HEK293 (cell line): Measurements from ENCODE around the gene ETS2.
"Not testable (repeated sequence)": the region's sequence is repeated elsewhere in the genome, so short reads cannot be mapped to it uniquely, and the experiment has no call there.

Source experiments
- CTCF ChIA-PET: fragments of 350-600 bp; formaldehyde crosslinking; extraction: SDS; loops from one replicate; lab custom pipeline; 2021; ENCODE audit warnings: antibody characterized with exemption; lab: Yijun Ruan, JAX
- POLR2A ChIA-PET: fragments of 300-600 bp; formaldehyde crosslinking; extraction: SDS; loops from one replicate; lab custom pipeline; 2020; ENCODE audit warnings: antibody characterized with exemption, inconsistent platforms; lab: Yijun Ruan, JAX
- H3K27ac ChIP-seq: fragments of 200-500 bp; sonication (Bioruptor generic); 2 replicates; pipeline ENCODE4 v1.5.1; 2014; ENCODE audit warnings: low read depth, low read length, control low read depth, inconsistent platforms; ENCODE audit errors: extremely low read depth
- H3K36me3 ChIP-seq, 2 experiments: fragments of 200-500 bp in 1 of 2; sonication (Bioruptor generic) in 1 of 2; 1 replicate in 1 of 2; 2 replicates in 1 of 2; pipeline ENCODE4 v1.5.1; 2014 to 2017; ENCODE audit warnings: inconsistent platforms in 2 of 2, low read length in 2 of 2; ENCODE audit not compliant: control insufficient read depth in 2 of 2, insufficient read depth in 1 of 2
- H3K4me1 ChIP-seq: fragments of 200-500 bp; sonication (Bioruptor generic); 2 replicates; pipeline ENCODE4 v1.5.1; 2014; ENCODE audit warnings: mild to moderate bottlenecking, low read length, inconsistent platforms; ENCODE audit not compliant: control insufficient read depth, insufficient read depth
- H3K4me3 ChIP-seq: 2 replicates; pipeline ENCODE4 v1.5.1; 2011; ENCODE audit warnings: low read depth, mild to moderate bottlenecking, control low read depth, low read length, moderate library complexity
- H3K9me3 ChIP-seq: fragments of 200-500 bp; sonication (Bioruptor generic); 2 replicates; pipeline ENCODE4 v1.5.1; 2014; ENCODE audit warnings: low read depth, low read length, inconsistent platforms; ENCODE audit not compliant: control insufficient read depth, insufficient read depth
- MZF1 ChIP-seq: fragments of 450-650 bp; formaldehyde crosslinking; IDR thresholded peaks from 2 replicates; pipeline ENCODE4 v1.5.1; 2017; ENCODE audit warnings: missing biosample characterization, missing genetic modification characterization, borderline replicate concordance
- OSR2 ChIP-seq: fragments of 450-650 bp; formaldehyde crosslinking; IDR thresholded peaks from 2 replicates; pipeline ENCODE4 v1.5.1; 2016; ENCODE audit warnings: missing biosample characterization, missing genetic modification characterization
- ZFP37 ChIP-seq: fragments of 450-650 bp; formaldehyde crosslinking; IDR thresholded peaks from 2 replicates; pipeline ENCODE4 v1.5.1; 2016; ENCODE audit warnings: missing biosample characterization, missing genetic modification characterization
- ZNF10 ChIP-seq: fragments of 450-650 bp; formaldehyde crosslinking; IDR thresholded peaks from 2 replicates; pipeline ENCODE4 v1.5.1; 2017; ENCODE audit warnings: missing biosample characterization, missing genetic modification characterization
- ZNF311 ChIP-seq: fragments of 450-650 bp; formaldehyde crosslinking; IDR thresholded peaks from 2 replicates; pipeline ENCODE4 v1.5.1; 2017; ENCODE audit warnings: missing biosample characterization, missing genetic modification characterization, borderline replicate concordance
- ZNF350 ChIP-seq: fragments of 450-650 bp; formaldehyde crosslinking; IDR thresholded peaks from 2 replicates; pipeline ENCODE4 v1.5.0; 2017; ENCODE audit warnings: missing biosample characterization, mild to moderate bottlenecking, missing genetic modification characterization
- ZNF394 ChIP-seq: fragments of 450-650 bp; formaldehyde crosslinking; IDR thresholded peaks from 2 replicates; pipeline ENCODE4 v1.5.1; 2016; ENCODE audit warnings: missing biosample characterization, missing genetic modification characterization, mild to moderate bottlenecking, moderate library complexity, borderline replicate concordance
- ZNF501 ChIP-seq: fragments of 450-650 bp; formaldehyde crosslinking; IDR thresholded peaks from 2 replicates; pipeline ENCODE4 v1.5.1; 2016; ENCODE audit warnings: missing biosample characterization, missing genetic modification characterization
- ZNF530 ChIP-seq: fragments of 450-650 bp; formaldehyde crosslinking; IDR thresholded peaks from 2 replicates; pipeline ENCODE4 v1.5.1; 2016; ENCODE audit warnings: low read depth, missing biosample characterization, missing genetic modification characterization
- ZNF585B ChIP-seq: fragments of 450-650 bp; formaldehyde crosslinking; IDR thresholded peaks from 2 replicates; pipeline ENCODE4 v1.5.1; 2016; ENCODE audit warnings: missing biosample characterization, missing genetic modification characterization
- ZNF596 ChIP-seq: fragments of 450-650 bp; IDR thresholded peaks from 2 replicates; pipeline ENCODE4 v1.5.0; 2018; ENCODE audit warnings: missing biosample characterization, mild to moderate bottlenecking, missing genetic modification characterization, moderate library complexity
- ZNF670 ChIP-seq: fragments of 450-650 bp; formaldehyde crosslinking; IDR thresholded peaks from 2 replicates; pipeline ENCODE4 v1.5.1; 2016; ENCODE audit warnings: missing biosample characterization, missing genetic modification characterization, low read depth
- ZXDB ChIP-seq: fragments of 450-650 bp; formaldehyde crosslinking; IDR thresholded peaks from 2 replicates; pipeline ENCODE4 v1.5.1; 2016; ENCODE audit warnings: missing biosample characterization, missing genetic modification characterization
- TF ChIP-seq, protein P1 (sequence below): fragments of 450-650 bp; formaldehyde crosslinking; optimal IDR thresholded peaks from 2 replicates; pipeline ENCODE3; 2016; ENCODE audit warnings: missing biosample characterization, mild to moderate bottlenecking, missing genetic modification characterization
- TF ChIP-seq, protein P2 (sequence below): sonication (generic); formaldehyde crosslinking; IDR thresholded peaks from 2 replicates; pipeline ENCODE4 v1.8.1; 2022; ENCODE audit warnings: mild to moderate bottlenecking, moderate library complexity, missing genetic modification reagents
- TF ChIP-seq, protein P3 (sequence below): fragments of 450-650 bp; formaldehyde crosslinking; IDR thresholded peaks from 2 replicates; pipeline ENCODE4 v1.5.1; 2016; ENCODE audit warnings: missing biosample characterization, missing genetic modification characterization, low read depth
- TF ChIP-seq, protein P4 (sequence below): fragments of 450-650 bp; formaldehyde crosslinking; IDR thresholded peaks from 2 replicates; pipeline ENCODE4 v1.5.1; 2016; ENCODE audit warnings: missing biosample characterization, missing genetic modification characterization
- TF ChIP-seq, protein P5 (sequence below): fragments of 450-650 bp; formaldehyde crosslinking; IDR thresholded peaks from 2 replicates; pipeline ENCODE4 v1.5.1; 2016; ENCODE audit warnings: missing biosample characterization, missing genetic modification characterization
- TF ChIP-seq, protein P6 (sequence below): fragments of 450-650 bp; formaldehyde crosslinking; IDR thresholded peaks from 2 replicates; pipeline ENCODE4 v1.5.0; 2017; ENCODE audit warnings: missing biosample characterization, missing genetic modification characterization, borderline replicate concordance

ETS2 gene

DNA sequence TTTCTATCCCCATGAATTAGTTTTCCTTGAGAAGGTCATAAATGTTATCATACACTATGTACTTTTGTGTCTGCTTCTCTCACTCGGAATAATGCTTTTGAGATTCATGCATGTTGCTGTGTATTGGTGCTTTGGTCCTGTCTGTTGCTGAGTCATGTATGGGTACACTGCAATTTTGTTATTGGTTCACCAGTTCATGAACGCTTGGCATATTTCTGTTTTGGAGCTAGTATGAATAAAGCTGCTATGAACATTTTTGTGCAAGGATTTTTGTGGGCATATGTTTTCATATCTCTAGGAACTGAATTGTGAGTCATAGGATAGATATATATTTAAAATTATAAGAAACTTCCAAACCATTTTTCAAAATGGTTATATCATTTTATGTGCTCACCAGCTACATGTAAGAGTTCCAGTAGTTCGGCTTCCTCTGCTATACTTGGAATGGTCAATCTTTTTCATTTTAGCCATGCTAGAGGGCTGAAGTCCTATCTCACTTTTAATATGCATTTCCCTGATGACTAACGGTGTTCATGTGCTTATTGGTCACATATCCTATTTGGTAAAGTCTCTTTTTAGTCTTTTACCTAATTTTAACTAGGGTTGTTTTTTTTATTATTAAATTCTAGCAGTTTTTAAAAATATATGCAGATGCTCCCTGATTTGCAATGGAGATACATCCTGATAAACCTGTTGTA lies 38.2 kb downstream of the ETS2 start:
- Histone ChIP-seq H3K27ac (no peak overlapping the region), H3K4me1 (no peaks in the 10 kb centered on the region)
- POLR2A ChIA-PET = no interaction called here
- CTCF ChIA-PET = no interaction called here
- no peak for TF ChIP-seq ZFP37 (tag by site-specific recombination)
- no peak for TF ChIP-seq ZNF530
- TF ChIP-seq, protein P1, sequence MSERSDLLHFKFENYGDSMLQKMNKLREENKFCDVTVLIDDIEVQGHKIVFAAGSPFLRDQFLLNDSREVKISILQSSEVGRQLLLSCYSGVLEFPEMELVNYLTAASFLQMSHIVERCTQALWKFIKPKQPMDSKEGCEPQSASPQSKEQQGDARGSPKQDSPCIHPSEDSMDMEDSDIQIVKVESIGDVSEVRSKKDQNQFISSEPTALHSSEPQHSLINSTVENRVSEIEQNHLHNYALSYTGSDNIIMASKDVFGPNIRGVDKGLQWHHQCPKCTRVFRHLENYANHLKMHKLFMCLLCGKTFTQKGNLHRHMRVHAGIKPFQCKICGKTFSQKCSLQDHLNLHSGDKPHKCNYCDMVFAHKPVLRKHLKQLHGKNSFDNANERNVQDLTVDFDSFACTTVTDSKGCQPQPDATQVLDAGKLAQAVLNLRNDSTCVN = no peak
- TF ChIP-seq, protein P2, sequence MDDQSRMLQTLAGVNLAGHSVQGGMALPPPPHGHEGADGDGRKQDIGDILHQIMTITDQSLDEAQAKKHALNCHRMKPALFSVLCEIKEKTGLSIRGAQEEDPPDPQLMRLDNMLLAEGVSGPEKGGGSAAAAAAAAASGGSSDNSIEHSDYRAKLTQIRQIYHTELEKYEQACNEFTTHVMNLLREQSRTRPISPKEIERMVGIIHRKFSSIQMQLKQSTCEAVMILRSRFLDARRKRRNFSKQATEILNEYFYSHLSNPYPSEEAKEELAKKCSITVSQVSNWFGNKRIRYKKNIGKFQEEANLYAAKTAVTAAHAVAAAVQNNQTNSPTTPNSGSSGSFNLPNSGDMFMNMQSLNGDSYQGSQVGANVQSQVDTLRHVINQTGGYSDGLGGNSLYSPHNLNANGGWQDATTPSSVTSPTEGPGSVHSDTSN = no peak
- no peak for TF ChIP-seq ZNF585B (tag by site-specific recombination)
- no peak for TF ChIP-seq OSR2 (tag by site-specific recombination)
- no peak for TF ChIP-seq ZNF596 (tag by site-specific recombination)
- no peak for TF ChIP-seq ZNF350 (tag by site-specific recombination)
- TF ChIP-seq, all 188 proteins: peak for 0
- Histone ChIP-seq H3K4me3 (no peak overlapping the region), H3K9me3 (no peaks in the 10 kb centered on the region), H3K36me3 (no peaks in the 10 kb centered on the region)

DNA sequence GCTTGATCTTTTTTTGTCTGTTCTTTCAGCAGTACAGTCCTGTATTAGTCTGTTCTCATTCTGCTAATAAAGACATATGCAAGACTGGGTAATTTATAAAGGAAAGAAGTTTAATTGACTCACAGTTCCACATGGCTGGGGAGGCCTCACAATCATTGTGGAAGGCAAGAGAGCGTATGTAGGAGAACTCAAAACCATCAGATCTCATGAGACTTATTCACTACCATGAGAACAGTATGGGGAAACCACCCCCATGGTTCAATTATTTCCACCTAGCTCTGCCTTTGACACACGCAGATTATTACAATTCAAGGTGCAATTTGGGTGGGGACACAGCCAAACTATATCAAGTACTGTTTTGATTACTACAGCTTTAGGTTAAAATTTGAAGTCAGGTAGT lies 39.6 kb downstream of the ETS2 start:
- H3K4me3 ChIP-seq, H3K36me3 ChIP-seq, CTCF ChIA-PET, H3K27ac ChIP-seq, H3K4me1 ChIP-seq, POLR2A ChIA-PET, H3K9me3 ChIP-seq: not testable (repeated sequence)

DNA sequence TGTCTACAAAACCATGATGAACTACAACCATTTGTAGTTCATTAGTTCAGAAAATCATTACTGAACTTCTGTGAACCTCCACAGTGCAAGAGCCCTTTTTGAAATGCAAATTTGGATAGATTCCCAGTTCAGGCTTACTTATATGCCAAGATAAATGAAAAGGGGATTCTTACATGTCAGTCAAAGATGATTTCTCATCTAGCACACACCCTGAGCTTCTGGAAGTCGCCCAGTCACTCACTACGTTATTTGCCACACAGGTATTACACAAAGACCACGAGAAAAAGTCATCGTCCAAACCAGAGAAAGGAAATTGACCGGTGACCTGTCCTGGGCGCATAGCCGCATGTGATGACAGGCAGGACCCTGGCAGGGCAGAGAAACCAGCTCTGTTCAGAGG lies 41.8 kb downstream of the ETS2 start:
- Histone ChIP-seq H3K4me1 (no peaks in the 10 kb centered on the region), H3K4me3 (no peak overlapping the region), H3K9me3 (no peaks in the 10 kb centered on the region), H3K27ac (no peak overlapping the region), H3K36me3 (no peaks in the 10 kb centered on the region)
- no peak for TF ChIP-seq ZNF10 (tag by site-specific recombination)
- TF ChIP-seq, protein P3, sequence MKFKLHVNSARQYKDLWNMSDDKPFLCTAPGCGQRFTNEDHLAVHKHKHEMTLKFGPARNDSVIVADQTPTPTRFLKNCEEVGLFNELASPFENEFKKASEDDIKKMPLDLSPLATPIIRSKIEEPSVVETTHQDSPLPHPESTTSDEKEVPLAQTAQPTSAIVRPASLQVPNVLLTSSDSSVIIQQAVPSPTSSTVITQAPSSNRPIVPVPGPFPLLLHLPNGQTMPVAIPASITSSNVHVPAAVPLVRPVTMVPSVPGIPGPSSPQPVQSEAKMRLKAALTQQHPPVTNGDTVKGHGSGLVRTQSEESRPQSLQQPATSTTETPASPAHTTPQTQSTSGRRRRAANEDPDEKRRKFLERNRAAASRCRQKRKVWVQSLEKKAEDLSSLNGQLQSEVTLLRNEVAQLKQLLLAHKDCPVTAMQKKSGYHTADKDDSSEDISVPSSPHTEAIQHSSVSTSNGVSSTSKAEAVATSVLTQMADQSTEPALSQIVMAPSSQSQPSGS (tag by site-specific recombination) = no peak
- TF ChIP-seq ZNF394 (tag by site-specific recombination) = no peak
- TF ChIP-seq ZNF670 (tag by site-specific recombination) = no peak
- no peak for TF ChIP-seq ZNF501 (tag by site-specific recombination)
- TF ChIP-seq, protein P4, sequence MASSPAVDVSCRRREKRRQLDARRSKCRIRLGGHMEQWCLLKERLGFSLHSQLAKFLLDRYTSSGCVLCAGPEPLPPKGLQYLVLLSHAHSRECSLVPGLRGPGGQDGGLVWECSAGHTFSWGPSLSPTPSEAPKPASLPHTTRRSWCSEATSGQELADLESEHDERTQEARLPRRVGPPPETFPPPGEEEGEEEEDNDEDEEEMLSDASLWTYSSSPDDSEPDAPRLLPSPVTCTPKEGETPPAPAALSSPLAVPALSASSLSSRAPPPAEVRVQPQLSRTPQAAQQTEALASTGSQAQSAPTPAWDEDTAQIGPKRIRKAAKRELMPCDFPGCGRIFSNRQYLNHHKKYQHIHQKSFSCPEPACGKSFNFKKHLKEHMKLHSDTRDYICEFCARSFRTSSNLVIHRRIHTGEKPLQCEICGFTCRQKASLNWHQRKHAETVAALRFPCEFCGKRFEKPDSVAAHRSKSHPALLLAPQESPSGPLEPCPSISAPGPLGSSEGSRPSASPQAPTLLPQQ (tag by site-specific recombination) = no peak
- TF ChIP-seq, protein P5, sequence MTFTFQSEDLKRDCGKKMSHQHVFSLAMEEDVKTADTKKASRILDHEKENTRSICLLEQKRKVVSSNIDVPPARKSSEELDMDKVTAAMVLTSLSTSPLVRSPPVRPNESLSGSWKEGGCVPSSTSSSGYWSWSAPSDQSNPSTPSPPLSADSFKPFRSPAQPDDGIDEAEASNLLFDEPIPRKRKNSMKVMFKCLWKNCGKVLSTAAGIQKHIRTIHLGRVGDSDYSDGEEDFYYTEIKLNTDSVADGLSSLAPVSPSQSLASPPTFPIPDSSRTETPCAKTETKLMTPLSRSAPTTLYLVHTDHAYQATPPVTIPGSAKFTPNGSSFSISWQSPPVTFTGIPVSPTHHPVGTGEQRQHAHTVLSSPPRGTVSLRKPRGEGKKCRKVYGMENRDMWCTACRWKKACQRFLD = no peak
- TF ChIP-seq MZF1 (tag by site-specific recombination) = no peak
- TF ChIP-seq ZXDB (tag by site-specific recombination) = no peak
- TF ChIP-seq ZNF311 (tag by site-specific recombination) = no peak
- TF ChIP-seq, protein P6, sequence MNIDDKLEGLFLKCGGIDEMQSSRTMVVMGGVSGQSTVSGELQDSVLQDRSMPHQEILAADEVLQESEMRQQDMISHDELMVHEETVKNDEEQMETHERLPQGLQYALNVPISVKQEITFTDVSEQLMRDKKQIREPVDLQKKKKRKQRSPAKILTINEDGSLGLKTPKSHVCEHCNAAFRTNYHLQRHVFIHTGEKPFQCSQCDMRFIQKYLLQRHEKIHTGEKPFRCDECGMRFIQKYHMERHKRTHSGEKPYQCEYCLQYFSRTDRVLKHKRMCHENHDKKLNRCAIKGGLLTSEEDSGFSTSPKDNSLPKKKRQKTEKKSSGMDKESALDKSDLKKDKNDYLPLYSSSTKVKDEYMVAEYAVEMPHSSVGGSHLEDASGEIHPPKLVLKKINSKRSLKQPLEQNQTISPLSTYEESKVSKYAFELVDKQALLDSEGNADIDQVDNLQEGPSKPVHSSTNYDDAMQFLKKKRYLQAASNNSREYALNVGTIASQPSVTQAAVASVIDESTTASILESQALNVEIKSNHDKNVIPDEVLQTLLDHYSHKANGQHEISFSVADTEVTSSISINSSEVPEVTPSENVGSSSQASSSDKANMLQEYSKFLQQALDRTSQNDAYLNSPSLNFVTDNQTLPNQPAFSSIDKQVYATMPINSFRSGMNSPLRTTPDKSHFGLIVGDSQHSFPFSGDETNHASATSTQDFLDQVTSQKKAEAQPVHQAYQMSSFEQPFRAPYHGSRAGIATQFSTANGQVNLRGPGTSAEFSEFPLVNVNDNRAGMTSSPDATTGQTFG (tag by site-specific recombination) = no peak
- ChIA-PET CTCF (interaction anchor here (1.1 kb wide), 1 partner anchor 22 kb away, joined by 3 read pairs; no protein-coding TSS in a partner anchor), POLR2A (no interaction called here)
